H9 (cell line): ENCODE measurements around the gene CD59. TPM values are rescaled to one million over a fixed set of nuclear protein-coding genes. Genes with fewer than 3 reads are reported as not detected.

Source experiments
- DNase-seq: peaks from one replicate; pipeline ENCODE4 v3.0.0-alpha.2; 2017
- H2AFZ ChIP-seq: one replicate; pipeline ENCODE4 v1.6.1; 2013; ENCODE audit warnings: mild to moderate bottlenecking, low read length, control low read depth, moderate library complexity
- H2AK5ac ChIP-seq: 2 replicates; pipeline ENCODE4 v1.6.1; 2013; ENCODE audit warnings: low read length, control low read depth, mixed read lengths; ENCODE audit not compliant: insufficient read length
- H2BK120ac ChIP-seq: one replicate; pipeline ENCODE4 v1.6.1; 2013; ENCODE audit warnings: low read depth, mild to moderate bottlenecking, low read length, control low read depth, inconsistent platforms; ENCODE audit not compliant: poor library complexity, severe bottlenecking
- H2BK12ac ChIP-seq: 2 replicates; pipeline ENCODE4 v1.6.1; 2013; ENCODE audit warnings: low read length, control low read depth, mixed read lengths, low read depth; ENCODE audit not compliant: insufficient read length
- H2BK15ac ChIP-seq: 2 replicates; pipeline ENCODE4 v1.6.1; 2013; ENCODE audit warnings: low read depth, low read length, control low read depth
- H2BK20ac ChIP-seq: one replicate; pipeline ENCODE4 v1.6.1; 2013; ENCODE audit warnings: low read depth, mild to moderate bottlenecking, low read length, control low read depth, inconsistent platforms; ENCODE audit not compliant: poor library complexity, severe bottlenecking
- H2BK5ac ChIP-seq: 2 replicates; pipeline ENCODE4 v1.6.1; 2013; ENCODE audit warnings: low read length, control low read depth, mixed read lengths; ENCODE audit not compliant: insufficient read length
- H3K14ac ChIP-seq: 2 replicates; pipeline ENCODE4 v1.6.1; 2013; ENCODE audit warnings: low read length, control low read depth; ENCODE audit not compliant: insufficient read depth
- H3K18ac ChIP-seq: 2 replicates; pipeline ENCODE4 v1.6.1; 2013; ENCODE audit warnings: low read depth, mild to moderate bottlenecking, mixed read lengths, low read length, control low read depth; ENCODE audit not compliant: insufficient read length
- H3K23ac ChIP-seq: 2 replicates; pipeline ENCODE4 v1.6.1; 2013; ENCODE audit warnings: low read length, control low read depth, mixed read lengths, low read depth; ENCODE audit not compliant: insufficient read length
- H3K23me2 ChIP-seq: 2 replicates; pipeline ENCODE4 v1.6.1; 2013; ENCODE audit warnings: low read depth, mild to moderate bottlenecking, mixed read lengths, low read length, control low read depth; ENCODE audit not compliant: insufficient read length, poor library complexity, severe bottlenecking
- H3K27ac ChIP-seq: 2 replicates; pipeline ENCODE4 v1.5.1; 2013; ENCODE audit warnings: low read length, control low read depth, mixed read lengths, low read depth; ENCODE audit not compliant: insufficient read length
- H3K27me3 ChIP-seq: 2 replicates; pipeline ENCODE4 v1.6.1; 2013; ENCODE audit warnings: low read length, control low read depth, inconsistent platforms; ENCODE audit not compliant: insufficient read depth
- H3K4ac ChIP-seq: 2 replicates; pipeline ENCODE4 v1.6.1; 2013; ENCODE audit warnings: low read depth, mild to moderate bottlenecking, control low read depth, inconsistent platforms, low read length, moderate library complexity
- H3K4me1 ChIP-seq: 2 replicates; pipeline ENCODE4 v1.6.1; 2013; ENCODE audit warnings: low read length, control low read depth, inconsistent platforms; ENCODE audit not compliant: insufficient read depth
- H3K4me2 ChIP-seq: 2 replicates; pipeline ENCODE4 v1.6.1; 2013; ENCODE audit warnings: low read length, control low read depth, mixed read lengths; ENCODE audit not compliant: insufficient read length, insufficient read depth
- H3K56ac ChIP-seq: 2 replicates; pipeline ENCODE4 v1.6.1; 2013; ENCODE audit warnings: low read depth, mild to moderate bottlenecking, mixed read lengths, low read length, control low read depth; ENCODE audit not compliant: insufficient read length
- H3K79me1 ChIP-seq: 2 replicates; pipeline ENCODE4 v1.6.1; 2013; ENCODE audit warnings: low read depth, mild to moderate bottlenecking, moderate library complexity, low read length, control low read depth, inconsistent platforms; ENCODE audit not compliant: insufficient read depth, poor library complexity, severe bottlenecking
- H3K79me2 ChIP-seq: 2 replicates; pipeline ENCODE4 v1.6.1; 2013; ENCODE audit warnings: low read length, control low read depth, inconsistent platforms; ENCODE audit not compliant: insufficient read depth
- H3K9ac ChIP-seq: 2 replicates; pipeline ENCODE4 v1.6.1; 2013; ENCODE audit warnings: low read length, control low read depth, mixed read lengths; ENCODE audit not compliant: insufficient read length; ENCODE audit errors: extremely low read depth
- H3K9me3 ChIP-seq: one replicate; pipeline ENCODE4 v1.6.1; 2013; ENCODE audit warnings: low read depth, low read length, inconsistent platforms; ENCODE audit not compliant: control insufficient read depth
- H3T11ph ChIP-seq: one replicate; pipeline ENCODE4 v1.6.1; 2013; ENCODE audit warnings: mild to moderate bottlenecking, low read length, control low read depth, inconsistent platforms
- H4K20me1 ChIP-seq: one replicate; pipeline ENCODE4 v1.6.1; 2013; ENCODE audit not compliant: control insufficient read depth, insufficient read length, insufficient read depth
- H4K5ac ChIP-seq: 2 replicates; pipeline ENCODE4 v1.6.1; 2013; ENCODE audit warnings: low read depth, mild to moderate bottlenecking, mixed read lengths, low read length, control low read depth; ENCODE audit not compliant: insufficient read length
- H4K8ac ChIP-seq: replicated peaks from 2 replicates; pipeline ENCODE4 v1.6.1; 2013; ENCODE audit warnings: low read length, control low read depth, mixed read lengths, low read depth; ENCODE audit not compliant: insufficient read length
- H4K91ac ChIP-seq: 2 replicates; pipeline ENCODE4 v1.6.1; 2013; ENCODE audit warnings: low read depth, mild to moderate bottlenecking, moderate library complexity, mixed read lengths, low read length, control low read depth; ENCODE audit not compliant: insufficient read length
- H3K27ac Mint-ChIP-seq, 3 experiments: 2 replicates in 2 of 3; 3 replicates in 1 of 3; pipeline ENCODE4 v1.8.0; 2020 to 2021; ENCODE audit warnings: mixed read lengths in 3 of 3, mild to moderate bottlenecking in 1 of 3, moderate library complexity in 1 of 3
- H3K27me3 Mint-ChIP-seq: 2 replicates; pipeline ENCODE4 v1.8.0; 2021; ENCODE audit warnings: low read depth, mild to moderate bottlenecking, moderate library complexity, mixed read lengths
- H3K36me3 Mint-ChIP-seq, 3 experiments: 2 replicates in 2 of 3; 3 replicates in 1 of 3; pipeline ENCODE4 v1.8.0; 2020 to 2021; ENCODE audit warnings: low read depth in 3 of 3, mixed read lengths in 3 of 3; ENCODE audit not compliant: insufficient read depth in 1 of 3
- H3K4me1 Mint-ChIP-seq, 2 experiments: 2 replicates each; pipeline ENCODE4 v1.8.0; 2020; ENCODE audit warnings: mixed read lengths in 2 of 2
- H3K4me3 Mint-ChIP-seq, 2 experiments: 2 replicates in 1 of 2; 3 replicates in 1 of 2; pipeline ENCODE4 v1.8.0; 2020 to 2021; ENCODE audit warnings: mild to moderate bottlenecking in 2 of 2, mixed read lengths in 2 of 2, moderate library complexity in 1 of 2
- H3K9me3 Mint-ChIP-seq, 2 experiments: 2 replicates in 1 of 2; 3 replicates in 1 of 2; pipeline ENCODE4 v1.8.0; 2020; ENCODE audit warnings: mild to moderate bottlenecking in 2 of 2, mixed read lengths in 2 of 2, moderate library complexity in 1 of 2
- CTCF ChIP-seq: fragments of 200-600 bp; sonication (generic); conservative IDR thresholded peaks from 3 replicates; pipeline ENCODE4 v1.8.0; 2021; ENCODE audit warnings: antibody characterized with exemption, mild to moderate bottlenecking
- WGBS: extraction: QIAGEN DNeasy Blood & Tissue Kit; methylation state at CpG from one replicate; pipeline ENCODE4 v1.1.7; 2013; ENCODE audit warnings: missing lambda C conversion rate, low lambda C conversion rate, mixed read lengths; ENCODE audit not compliant: insufficient read length; ENCODE audit errors: extremely low coverage; 5-methylcytosine and 5-hydroxymethylcytosine counted together
- total RNA-seq: library from RNA; stranded (reverse); gene quantifications from 2 replicates; pipeline ENCODE4 v1.2.1, GENCODE V29; 2021

CD59 gene
- total RNA-seq, 1 experiment from 2014 or later: 91.5 TPM

GRCh38 chr11:33741806-33742205, 5.6 kb upstream of the CD59 start:
- no peak overlapping the region for H4K91ac ChIP-seq
- TF ChIP-seq CTCF: no peak
- no peak overlapping the region for H3K27ac ChIP-seq

More at GRCh38 chr11:33741806-33742205, 5.6 kb upstream of the CD59 start:
- Histone ChIP-seq H2BK20ac (no peak overlapping the region), H3K27me3 (no peaks in the 10 kb centered on the region), H3K9ac (no peak overlapping the region), H3K4ac (no peak overlapping the region), H2BK12ac (no peak overlapping the region), H3K9me3 (no peaks in the 10 kb centered on the region), H2AK5ac (no peak overlapping the region), H3K4me2 (no peak overlapping the region), H3K23ac (no peak overlapping the region), H2BK5ac (no peak overlapping the region), H3K23me2 (no peaks in the 10 kb centered on the region), H2BK120ac (no peak overlapping the region), H3T11ph (no peak overlapping the region), H4K5ac (no peak overlapping the region), H3K56ac (no peak overlapping the region), H3K18ac (no peak overlapping the region), H3K79me1 (no peaks in the 10 kb centered on the region), H3K14ac (no peak overlapping the region), H3K4me1 (no peaks in the 10 kb centered on the region), H4K20me1 (no peaks in the 10 kb centered on the region), H3K79me2 (no peaks in the 10 kb centered on the region), H2BK15ac (no peak overlapping the region), H2AFZ (no peak overlapping the region), H4K8ac (no peak overlapping the region)
- H3K27me3 Mint-ChIP-seq: no peaks in the 10 kb centered on the region
- H3K4me3 Mint-ChIP-seq: no peak overlapping the region
- H3K27ac Mint-ChIP-seq: no peak overlapping the region
- no peaks in the 10 kb centered on the region for H3K36me3 Mint-ChIP-seq
- 100% methylated on average over 1 of the region's 7 CpGs for WGBS
- H3K4me1 Mint-ChIP-seq: peaks cover 4 to 5% of the 10 kb centered on the region in 2 experiments
- H3K9me3 Mint-ChIP-seq: no peaks in the 10 kb centered on the region; a peak in 1 of 5 replicates
- no peak for DNase-seq
